Hepatocyte (in vitro differentiated cells): Measurements from ENCODE around the gene DDX39A. TPM values are rescaled to one million over a fixed set of nuclear protein-coding genes. Genes with fewer than 3 reads are reported as not detected.

Source experiments
- DNase-seq: peaks from one replicate; pipeline ENCODE4 v3.0.0-alpha.2; 2016; ENCODE audit warnings: low spot score
- H2AFZ ChIP-seq: fragments of 200-600 bp; sonication (generic); 2 replicates; pipeline ENCODE4 v1.6.0; 2016; ENCODE audit warnings: antibody characterized with exemption, mild to moderate bottlenecking
- H3K27ac ChIP-seq: fragments of 200-600 bp; sonication (generic); 2 replicates; pipeline ENCODE4 v1.5.1; 2016; ENCODE audit warnings: mild to moderate bottlenecking
- H3K27me3 ChIP-seq: fragments of 200-600 bp; sonication (generic); 2 replicates; pipeline ENCODE4 v1.6.1; 2016
- H3K36me3 ChIP-seq: fragments of 200-600 bp; sonication (generic); replicated peaks from 2 replicates; pipeline ENCODE4 v1.5.1; 2016; ENCODE audit warnings: low read depth; ENCODE audit not compliant: insufficient read depth
- H3K4me1 ChIP-seq: fragments of 200-600 bp; sonication (generic); 2 replicates; pipeline ENCODE4 v1.5.1; 2016; ENCODE audit warnings: mild to moderate bottlenecking, moderate library complexity; ENCODE audit not compliant: insufficient read depth
- H3K4me2 ChIP-seq: fragments of 200-600 bp; sonication (generic); 2 replicates; pipeline ENCODE4 v1.6.0; 2016
- H3K4me3 ChIP-seq: fragments of 200-600 bp; sonication (generic); 2 replicates; pipeline ENCODE4 v1.5.1; 2016; ENCODE audit warnings: mild to moderate bottlenecking
- H3K79me2 ChIP-seq: fragments of 200-600 bp; sonication (generic); 2 replicates; pipeline ENCODE4 v1.6.0; 2017; ENCODE audit warnings: mild to moderate bottlenecking
- H3K9me2 ChIP-seq: fragments of 200-600 bp; sonication (generic); replicated peaks from 2 replicates; pipeline ENCODE4 v1.6.0; 2017; ENCODE audit warnings: mild to moderate bottlenecking; ENCODE audit not compliant: insufficient read depth
- H3K9me3 ChIP-seq: fragments of 200-600 bp; sonication (generic); 2 replicates; pipeline ENCODE4 v1.5.1; 2016; ENCODE audit warnings: low read depth, mild to moderate bottlenecking
- H4K20me1 ChIP-seq: fragments of 200-600 bp; sonication (generic); 2 replicates; pipeline ENCODE4 v1.6.0; 2016; ENCODE audit warnings: mild to moderate bottlenecking; ENCODE audit not compliant: insufficient read depth, poor library complexity, severe bottlenecking
- CTCF ChIP-seq: fragments of 200-600 bp; sonication (generic); IDR thresholded peaks from 2 replicates; pipeline ENCODE4 v1.5.1; 2016; ENCODE audit warnings: antibody characterized with exemption, mild to moderate bottlenecking; ENCODE audit not compliant: poor library complexity
- EZH2 ChIP-seq: fragments of 200-600 bp; sonication (generic); IDR thresholded peaks from 2 replicates; pipeline ENCODE4 v1.6.1; 2016; ENCODE audit warnings: antibody characterized with exemption, mild to moderate bottlenecking, borderline replicate concordance
- EZH2phosphoT487 ChIP-seq: fragments of 200-600 bp; sonication (generic); IDR thresholded peaks from one replicate; pipeline ENCODE4 v1.6.1; 2018; ENCODE audit warnings: antibody characterized with exemption, mild to moderate bottlenecking, low read depth, moderate library complexity; ENCODE audit not compliant: unreplicated experiment, severe bottlenecking
- WGBS: methylation state at CpG from one replicate; pipeline ENCODE4 v1.1.6; 2016; ENCODE audit warnings: low lambda C conversion rate; ENCODE audit errors: missing lambda C conversion rate; 5-methylcytosine and 5-hydroxymethylcytosine counted together
- polyA plus RNA-seq: library from polyadenylated mRNA; unstranded; fragments of >200 nt; fragmentation: Nextera tagmentation; extraction: Ambion mirVana; gene quantifications from 2 replicates; pipeline ENCODE4 v1.2.1, GENCODE V29; 2016
- total RNA-seq: library from RNA; depleted of rRNA; stranded (reverse); fragments of >200 nt; gene quantifications from 2 replicates; pipeline ENCODE4 v1.2.3, GENCODE V29; 2014

DDX39A gene
- total and polyA plus RNA-seq, 2 experiments from 2014 or later: 79.2 to 106 TPM

GRCh38 chr19:14412996-14413692 lies 6.0 kb downstream of the DDX39A start:
- Histone ChIP-seq H3K79me2 (peaks cover 70% of the 10 kb centered on the region), H3K4me3 (no peak overlapping the region), H3K36me3 (no peaks in the 10 kb centered on the region), H3K9me3 (no peaks in the 10 kb centered on the region), H3K4me2 (no peak overlapping the region), H3K9me2 (no peaks in the 10 kb centered on the region), H3K27ac (no peak overlapping the region), H3K27me3 (no peaks in the 10 kb centered on the region), H2AFZ (no peak overlapping the region), H4K20me1 (peaks cover 71% of the 10 kb centered on the region), H3K4me1 (peaks cover 14% of the 10 kb centered on the region)
- DNase-seq: no peak
- TF ChIP-seq EZH2 (no peak), CTCF (no peak), EZH2phosphoT487 (no peak)
- WGBS: 90% methylated on average over 12 of the region's 15 CpGs

- Histone ChIP-seq H3K79me2 (peaks cover 63% of the 10 kb centered on the region), H4K20me1 (peaks cover 66% of the 10 kb centered on the region), H3K27me3 (no peaks in the 10 kb centered on the region), H3K4me2 (no peak overlapping the region), H2AFZ (no peak overlapping the region), H3K36me3 (no peaks in the 10 kb centered on the region), H3K9me3 (no peaks in the 10 kb centered on the region), H3K9me2 (no peaks in the 10 kb centered on the region), H3K4me3 (no peak overlapping the region), H3K27ac (no peak overlapping the region), H3K4me1 (peaks cover 10% of the 10 kb centered on the region)
- DNase-seq: no peak
- TF ChIP-seq EZH2 (no peak), CTCF (no peak), EZH2phosphoT487 (no peak)
- WGBS: 94% methylated on average over 25 of the region's 25 CpGs
These were observed 6.7 kb downstream of the DDX39A start for GRCh38 chr19:14412324-14412995.

- H3K9me2 ChIP-seq: no peaks in the 10 kb centered on the region
- DNase-seq: no peak
- H4K20me1 ChIP-seq: peaks cover 61% of the 10 kb centered on the region
- no peak overlapping the region for H3K4me2 ChIP-seq
- peaks cover 57% of the 10 kb centered on the region for H3K79me2 ChIP-seq
- no peaks in the 10 kb centered on the region for H3K9me3 ChIP-seq
- no peak overlapping the region for H2AFZ ChIP-seq
- H3K36me3 ChIP-seq: no peaks in the 10 kb centered on the region
- TF ChIP-seq CTCF (no peak), EZH2 (no peak)
- H3K4me1 ChIP-seq: peaks cover 4% of the 10 kb centered on the region
- no peak overlapping the region for H3K27ac ChIP-seq
- 98% methylated on average over 8 of the region's 8 CpGs for WGBS
- no peak overlapping the region for H3K4me3 ChIP-seq
- H3K27me3 ChIP-seq: no peaks in the 10 kb centered on the region
These were observed 7.2 kb downstream of the DDX39A start for GRCh38 chr19:14411938-14412245.
